ENCODE results near the gene NRG3.

DNA sequence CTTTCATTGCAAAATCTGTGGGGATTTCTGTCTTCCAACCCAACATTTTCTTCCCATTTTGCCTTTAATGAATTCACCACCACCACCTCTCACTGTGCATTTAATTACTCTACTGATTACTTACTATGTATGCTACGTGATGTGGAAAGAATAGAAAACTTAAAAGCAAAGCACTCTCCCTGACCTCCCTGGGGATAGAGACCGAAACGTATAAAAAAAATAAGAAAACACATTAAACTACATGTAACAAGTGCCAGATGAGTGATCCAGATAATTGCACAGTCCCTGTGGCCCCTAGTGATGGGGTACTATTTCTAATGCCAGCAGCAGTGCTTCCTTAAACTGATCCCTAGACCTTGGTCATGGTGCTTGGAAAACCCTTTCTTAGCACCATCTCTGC, 478.4 kb downstream of the NRG3 start:
- TF ChIP-seq, protein P1, sequence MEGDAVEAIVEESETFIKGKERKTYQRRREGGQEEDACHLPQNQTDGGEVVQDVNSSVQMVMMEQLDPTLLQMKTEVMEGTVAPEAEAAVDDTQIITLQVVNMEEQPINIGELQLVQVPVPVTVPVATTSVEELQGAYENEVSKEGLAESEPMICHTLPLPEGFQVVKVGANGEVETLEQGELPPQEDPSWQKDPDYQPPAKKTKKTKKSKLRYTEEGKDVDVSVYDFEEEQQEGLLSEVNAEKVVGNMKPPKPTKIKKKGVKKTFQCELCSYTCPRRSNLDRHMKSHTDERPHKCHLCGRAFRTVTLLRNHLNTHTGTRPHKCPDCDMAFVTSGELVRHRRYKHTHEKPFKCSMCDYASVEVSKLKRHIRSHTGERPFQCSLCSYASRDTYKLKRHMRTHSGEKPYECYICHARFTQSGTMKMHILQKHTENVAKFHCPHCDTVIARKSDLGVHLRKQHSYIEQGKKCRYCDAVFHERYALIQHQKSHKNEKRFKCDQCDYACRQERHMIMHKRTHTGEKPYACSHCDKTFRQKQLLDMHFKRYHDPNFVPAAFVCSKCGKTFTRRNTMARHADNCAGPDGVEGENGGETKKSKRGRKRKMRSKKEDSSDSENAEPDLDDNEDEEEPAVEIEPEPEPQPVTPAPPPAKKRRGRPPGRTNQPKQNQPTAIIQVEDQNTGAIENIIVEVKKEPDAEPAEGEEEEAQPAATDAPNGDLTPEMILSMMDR (IDR thresholded peaks at IDR 0.05; ENCODE audit: insufficient read depth, low read length), result no peak
- TF ChIP-seq POLR2AphosphoS5 (IDR thresholded peaks at IDR 0.05; ENCODE audit: low read depth), result no peak
